Epidermal melanocyte (primary cell): ENCODE measurements around the gene ALKBH4.
"Not testable (repeated sequence)": the region's sequence is repeated elsewhere in the genome, so short reads cannot be mapped to it uniquely, and the experiment has no call there.

Source experiments
- DNase-seq: peaks from one replicate; pipeline ENCODE4 v3.0.0; 2011; ENCODE audit warnings: low spot score; ENCODE audit not compliant: insufficient read length

Gene ALKBH4

GRCh38 chr7:102455596-102455995 lies 9.1 kb downstream of the ALKBH4 start:
- DNase-seq, result peak; percentile 1

- not testable (repeated sequence) for DNase-seq
Observed at GRCh38 chr7:102454932-102455331, 9.7 kb downstream of the ALKBH4 start.

GRCh38 chr7:102454468-102454867 lies 10.2 kb downstream of the ALKBH4 start:
- peak; percentile 11 for DNase-seq

DNA sequence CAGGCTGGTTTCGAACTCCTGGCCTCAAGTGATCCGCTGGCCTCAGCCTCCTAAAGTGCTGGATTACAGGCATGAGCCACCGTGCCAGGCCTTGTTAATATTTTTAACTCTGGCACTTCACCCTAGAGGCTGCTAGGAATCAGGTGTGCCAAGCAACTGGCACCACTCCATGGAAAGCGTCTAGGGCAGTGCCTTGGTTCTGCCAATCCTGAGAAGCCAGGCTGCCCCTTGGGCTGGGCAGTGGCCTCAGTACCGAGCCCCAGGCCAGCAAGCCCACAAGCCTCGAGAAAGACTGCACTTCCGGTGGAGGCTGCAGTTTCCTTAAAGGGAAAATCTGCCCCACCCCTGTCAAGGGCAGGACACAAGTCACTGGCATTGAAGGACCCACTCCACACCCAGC lies 11.3 kb downstream of the ALKBH4 start:
- DNase-seq, result peak; percentile 1

DNA sequence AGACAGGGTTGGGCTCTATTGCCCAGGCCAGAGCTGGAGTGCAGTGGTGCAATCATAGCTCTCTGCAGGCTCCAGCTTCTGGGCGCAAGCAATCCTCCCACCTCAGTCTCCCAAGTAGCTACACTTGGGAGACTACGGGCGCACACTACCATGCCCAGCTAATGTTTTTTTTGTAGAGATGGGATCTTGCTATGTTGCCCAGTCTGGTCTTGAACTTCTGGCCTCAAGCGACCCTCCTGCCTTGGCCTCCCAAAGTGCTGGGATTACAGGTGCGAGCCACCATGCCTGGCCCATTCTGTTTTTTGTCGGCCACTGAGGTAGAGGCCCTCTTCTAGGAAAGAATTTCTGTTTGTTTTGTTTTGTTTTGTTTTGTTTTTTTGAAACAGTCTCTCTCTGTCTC lies 12.2 kb downstream of the ALKBH4 start:
- no peak for DNase-seq

DNA sequence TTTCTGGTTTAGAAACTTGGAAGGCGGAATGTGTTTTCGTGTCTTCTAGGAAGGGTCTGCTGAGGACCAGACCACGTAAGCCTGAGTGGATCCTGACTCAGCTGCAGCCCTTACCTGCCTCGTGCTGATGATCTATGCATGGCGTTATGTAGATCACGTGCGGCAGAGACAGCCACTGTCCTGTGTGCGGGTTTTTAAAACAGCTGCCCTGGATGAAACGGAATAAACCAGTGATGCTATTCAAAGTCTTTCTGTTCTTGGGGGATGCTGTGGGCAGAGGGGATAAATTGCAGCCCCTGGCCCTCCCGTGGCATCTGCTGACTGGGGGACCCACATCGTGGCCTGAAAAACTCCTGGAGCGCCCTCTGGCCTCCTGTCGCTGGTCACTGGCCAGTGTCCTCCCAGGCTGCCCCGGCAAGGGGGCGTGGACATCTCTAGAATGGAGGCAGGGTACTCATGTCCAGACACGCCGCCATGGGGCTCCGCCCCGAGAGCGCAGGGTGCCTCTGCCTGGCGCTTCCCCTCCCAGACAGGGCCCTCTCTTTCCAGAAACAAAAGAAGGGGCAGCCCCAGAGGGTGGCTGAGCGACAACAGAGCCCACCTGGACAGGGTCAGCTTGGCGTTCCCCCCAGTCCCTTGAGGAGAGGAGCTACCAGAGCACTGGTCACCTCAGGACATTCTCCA lies 13.2 kb downstream of the ALKBH4 start:
- DNase-seq, result peak; percentile 15

GRCh38 chr7:102450242-102450641 lies 14.4 kb downstream of the ALKBH4 start:
- peak; percentile 11 for DNase-seq

GRCh38 chr7:102449136-102449535 lies 15.5 kb downstream of the ALKBH4 start:
- DNase-seq, result no peak

DNA sequence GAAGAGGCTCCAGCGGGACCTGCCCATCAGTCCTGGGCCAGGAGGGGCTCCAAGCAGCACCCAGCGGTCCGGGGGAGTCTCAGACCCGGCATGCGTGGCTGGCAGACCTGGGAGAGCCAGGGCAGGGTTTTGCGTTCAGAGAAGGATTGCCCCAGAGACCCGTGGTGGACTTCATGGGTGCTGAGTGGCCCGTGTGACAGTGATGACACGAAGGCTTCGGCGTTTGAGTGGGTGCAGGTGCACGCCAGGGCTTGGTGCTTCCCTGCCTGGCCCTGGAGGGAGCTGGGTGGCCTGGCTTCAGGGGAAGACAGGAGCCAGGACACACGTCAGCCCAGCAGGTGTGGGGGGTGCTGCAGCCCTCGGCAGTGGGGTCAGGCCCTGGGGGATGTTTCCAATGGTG lies 17.4 kb downstream of the ALKBH4 start:
- DNase-seq, result no peak

- DNase-seq, result no peak
Observed at GRCh38 chr7:102446387-102447156, 18.1 kb downstream of the ALKBH4 start.

GRCh38 chr7:102445674-102446071 lies 19.0 kb downstream of the ALKBH4 start:
- DNase-seq, result no peak

GRCh38 chr7:102444961-102445673 lies 19.5 kb downstream of the ALKBH4 start:
- DNase-seq, result no peak

DNA sequence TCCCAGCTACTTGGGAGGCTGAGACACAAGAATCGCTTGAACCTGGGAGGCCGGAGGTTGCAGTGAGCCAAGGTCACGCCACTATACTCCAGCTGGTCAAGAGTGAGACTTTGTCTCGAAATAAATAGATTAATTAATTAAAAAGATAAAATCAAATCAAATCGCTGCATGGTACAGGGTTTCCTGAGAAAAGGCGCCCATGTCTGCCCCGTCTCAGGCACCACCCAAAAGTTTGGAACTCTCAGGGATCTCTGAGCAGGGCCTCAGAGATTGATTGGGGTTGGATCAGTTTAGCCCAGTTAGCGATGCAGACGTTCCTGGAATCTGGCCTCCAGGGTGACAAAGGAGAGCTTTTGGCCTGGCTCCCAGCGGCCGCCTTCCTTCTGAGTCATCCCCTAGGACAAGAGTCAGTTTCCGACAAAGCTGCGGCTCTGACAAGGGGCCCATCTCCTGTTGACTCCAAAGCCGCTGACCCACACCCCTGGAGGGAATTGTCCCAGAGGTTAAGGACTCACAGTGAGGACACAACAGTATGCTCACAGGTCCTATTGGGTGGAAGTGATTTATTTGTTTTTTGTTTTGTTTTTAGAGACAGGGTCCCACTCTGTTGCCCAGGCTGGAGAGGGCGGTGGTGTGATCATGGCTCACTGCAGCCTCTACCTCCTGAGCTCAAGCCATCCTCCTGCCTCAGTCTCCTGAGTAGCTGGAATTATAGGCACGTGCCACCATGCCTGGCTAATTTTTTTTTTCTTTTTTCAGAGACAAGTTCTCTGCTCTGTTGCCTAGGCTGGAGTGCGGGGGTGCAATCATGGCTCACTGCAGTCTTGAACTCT lies 24.5 kb downstream of the ALKBH4 start:
- peak; percentile 57 for DNase-seq

DNA sequence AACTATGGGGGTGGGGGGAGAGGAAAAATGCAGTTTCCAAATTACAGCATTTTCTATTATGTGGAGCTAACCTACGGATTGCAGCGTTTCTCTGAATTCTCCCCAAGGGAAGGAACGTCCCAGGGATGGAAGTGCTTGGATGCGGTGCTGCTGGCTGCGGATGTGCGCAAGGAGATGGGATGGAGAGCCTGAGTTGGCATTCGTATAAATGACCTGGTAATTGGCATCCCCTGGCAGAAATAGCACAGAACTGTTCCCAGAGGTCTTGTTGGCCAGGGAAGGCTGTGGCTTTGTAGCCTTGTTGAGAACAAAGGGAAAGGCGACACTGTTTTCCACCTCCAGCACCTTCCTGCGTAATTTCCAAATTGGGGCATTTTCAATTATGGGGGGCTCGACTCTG lies 28.5 kb downstream of the ALKBH4 start:
- no peak for DNase-seq

- DNase-seq, result no peak
Observed at GRCh38 chr7:102434039-102434486, 30.6 kb downstream of the ALKBH4 start.

- DNase-seq, result peak; percentile 74
Observed at GRCh38 chr7:102433219-102434038, 31.2 kb downstream of the ALKBH4 start, which contains the start of gene ORAI2. ORAI2 (plus strand) TSS chr7:102433575; CDS start chr7:102438957, 5,382 bp downstream.

DNA sequence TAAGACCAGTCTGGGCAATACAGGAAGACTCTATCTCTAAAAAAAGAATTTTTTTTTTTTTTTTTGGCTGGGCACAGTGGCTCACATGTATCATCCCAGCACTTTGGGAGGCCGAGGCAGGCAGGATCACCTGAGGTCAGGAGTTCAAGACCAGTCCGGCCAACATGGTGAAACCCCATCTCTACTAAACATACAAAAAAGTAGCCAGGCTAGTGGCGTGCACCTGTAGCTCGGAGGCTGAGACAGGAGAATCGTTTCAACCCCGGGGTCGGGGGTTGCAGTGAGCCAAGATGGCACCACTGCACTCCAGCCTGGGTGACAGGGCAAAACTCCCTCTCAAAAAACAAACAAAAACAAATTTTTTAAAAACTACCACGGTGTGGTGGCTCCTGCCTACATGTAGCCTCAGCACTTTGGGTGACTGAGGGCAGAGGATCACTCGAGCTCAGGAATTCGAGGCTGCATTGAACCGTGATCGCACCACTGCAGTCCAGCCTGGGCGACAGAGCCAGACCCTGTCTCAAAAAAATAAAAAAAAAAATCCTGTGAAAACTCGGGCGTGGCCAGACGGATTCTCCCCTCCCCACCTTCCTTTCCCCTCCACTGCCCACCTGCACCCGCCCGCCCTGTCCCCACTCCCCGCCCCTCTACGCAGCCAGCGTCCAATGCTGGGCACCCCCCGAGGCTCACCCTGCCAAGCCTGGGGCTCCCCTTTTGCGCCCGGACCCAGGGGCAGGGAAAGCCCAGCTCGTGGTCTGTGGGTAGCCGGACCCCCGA lies 32.0 kb downstream of the ALKBH4 start:
- DNase-seq, result no peak

- no peak for DNase-seq
Observed at GRCh38 chr7:102431617-102432298, 32.9 kb downstream of the ALKBH4 start.
